ENCODE results near the gene ME2. TPM values are rescaled to one million over a fixed set of nuclear protein-coding genes. Genes with fewer than 3 reads are reported as not detected.
"Not testable (repeated sequence)": the region's sequence is repeated elsewhere in the genome, so short reads cannot be mapped to it uniquely, and the experiment has no call there.

Gene ME2
- total RNA-seq, 6 experiments from 2014 or later: 12.3 to 32.4 (median 19.5) TPM

DNA sequence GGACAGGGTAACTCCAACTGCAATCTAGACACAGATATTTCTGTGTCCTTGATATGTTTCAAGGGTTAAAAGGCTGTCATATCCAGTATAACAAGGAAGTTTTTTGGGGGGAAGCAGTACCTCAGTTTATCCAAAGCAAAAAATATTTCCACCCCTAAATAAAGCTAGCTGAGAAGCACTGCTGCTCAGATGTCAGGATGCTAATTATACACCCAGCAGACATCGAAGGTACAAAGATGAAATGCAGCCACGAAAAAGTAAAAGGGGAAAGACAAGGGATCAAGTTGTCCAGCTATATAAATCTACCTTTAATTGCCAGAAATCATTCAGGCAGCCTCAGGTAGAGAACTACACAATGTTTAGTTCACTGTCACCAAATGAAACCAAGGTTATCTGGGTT is 115.1 kb downstream of the ME2 start:
- no peak for ATAC-seq
- intact Hi-C loops (cut with DNase I): no loop called here
- 69% methylated on average over 2 of the region's 2 CpGs for WGBS (ENCODE audit: insufficient coverage, low coverage, low lambda C conversion rate, missing lambda C conversion rate)

DNA sequence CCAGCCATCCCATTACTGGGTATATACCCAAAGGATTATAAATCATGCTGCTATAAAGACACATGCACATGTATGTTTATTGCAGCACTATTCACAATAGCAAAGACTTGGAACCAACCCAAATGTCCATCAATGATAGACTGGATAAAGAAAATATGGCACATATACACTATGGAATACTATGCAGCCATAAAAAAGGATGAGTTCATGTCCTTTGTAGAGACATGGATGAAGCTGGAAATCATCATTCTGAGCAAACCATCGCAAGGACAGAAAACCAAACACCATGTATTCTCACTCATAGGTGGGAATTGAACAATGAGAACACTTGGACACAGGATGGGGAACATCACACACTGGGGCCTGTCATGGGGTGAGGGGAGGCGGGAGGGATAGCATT is 124.3 kb downstream of the ME2 start:
- intact Hi-C loops (cut with DNase I); H3K27ac ChIP-seq; DNase-seq; H3K36me3 ChIP-seq; ATAC-seq; H3K4me3 ChIP-seq; H3K27me3 ChIP-seq; H3K9me3 ChIP-seq; H3K4me1 ChIP-seq: not testable (repeated sequence)
- 94% methylated on average over 2 of the region's 2 CpGs for WGBS (ENCODE audit: insufficient coverage, low coverage, low lambda C conversion rate, missing lambda C conversion rate)

More for the DNA sequence above, 115.1 kb downstream of the ME2 start:
- H3K9me3 ChIP-seq: no peaks in the 10 kb centered on the region
- H3K27ac ChIP-seq: no peak overlapping the region
- no peak for DNase-seq
- H3K4me3 ChIP-seq: no peak overlapping the region
- H3K27me3 ChIP-seq: no peaks in the 10 kb centered on the region
- no peaks in the 10 kb centered on the region for H3K36me3 ChIP-seq
- no peaks in the 10 kb centered on the region for H3K4me1 ChIP-seq
- TF ChIP-seq, protein P1, sequence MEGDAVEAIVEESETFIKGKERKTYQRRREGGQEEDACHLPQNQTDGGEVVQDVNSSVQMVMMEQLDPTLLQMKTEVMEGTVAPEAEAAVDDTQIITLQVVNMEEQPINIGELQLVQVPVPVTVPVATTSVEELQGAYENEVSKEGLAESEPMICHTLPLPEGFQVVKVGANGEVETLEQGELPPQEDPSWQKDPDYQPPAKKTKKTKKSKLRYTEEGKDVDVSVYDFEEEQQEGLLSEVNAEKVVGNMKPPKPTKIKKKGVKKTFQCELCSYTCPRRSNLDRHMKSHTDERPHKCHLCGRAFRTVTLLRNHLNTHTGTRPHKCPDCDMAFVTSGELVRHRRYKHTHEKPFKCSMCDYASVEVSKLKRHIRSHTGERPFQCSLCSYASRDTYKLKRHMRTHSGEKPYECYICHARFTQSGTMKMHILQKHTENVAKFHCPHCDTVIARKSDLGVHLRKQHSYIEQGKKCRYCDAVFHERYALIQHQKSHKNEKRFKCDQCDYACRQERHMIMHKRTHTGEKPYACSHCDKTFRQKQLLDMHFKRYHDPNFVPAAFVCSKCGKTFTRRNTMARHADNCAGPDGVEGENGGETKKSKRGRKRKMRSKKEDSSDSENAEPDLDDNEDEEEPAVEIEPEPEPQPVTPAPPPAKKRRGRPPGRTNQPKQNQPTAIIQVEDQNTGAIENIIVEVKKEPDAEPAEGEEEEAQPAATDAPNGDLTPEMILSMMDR (IDR thresholded peaks at IDR 0.05): no peak
- TF ChIP-seq POLR2A (IDR thresholded peaks at IDR 0.05): no peak

Small RNA genes lying within 50 kb of the gene (small RNA-seq; reads per million reads assigned to genes)
- 0 reads per million in 2 experiments for gene RF00019

Other genes starting within 250 kb of the ME2 start
- gene MRO, start 59.1 kb upstream of the ME2 start, total RNA-seq: 10 to 100 TPM in 1 of 6 experiments, 1 to 10 TPM in 5; 2.2 to 14.8 (median 2.7) TPM
- gene ELAC1, start 88.9 kb downstream of the ME2 start, total RNA-seq: 1 to 10 TPM; 3.5 to 7.2 (median 4.4) TPM
- gene SMAD4, start 151.1 kb downstream of the ME2 start, total RNA-seq: 10 to 100 TPM; 40.8 to 71.9 (median 56.6) TPM